Subcutaneous preadipocyte (primary cell): Measurements from ENCODE around the gene TEX28. TPM values are rescaled to one million over a fixed set of nuclear protein-coding genes. Genes with fewer than 3 reads are reported as not detected.

Source experiments
- total RNA-seq: library from RNA; depleted of rRNA; stranded (reverse); fragments of >200 nt; gene quantifications from 2 replicates; pipeline ENCODE4 v1.2.3, GENCODE V29; 2012

The TEX28 gene
- total RNA-seq = not detected in 2 replicates

GRCh38 chrX:154294791-154295574 is at the start of gene TEX28:
TEX28 (minus strand) TSS chrX:154295124; CDS start chrX:154292117, 3,007 bp downstream.

GRCh38 chrX:154295664-154296310 is 863 bp upstream of the TEX28 start, which contains the start of gene TKTL1:
TKTL1 (plus strand) TSS chrX:154295795; CDS start chrX:154295860, 65 bp downstream.

GRCh38 chrX:154257282-154257681 is 37.6 kb downstream of the TEX28 start, which contains the start of gene OPN1MW3:
OPN1MW3 (plus strand) TSS chrX:154257582; CDS start chrX:154257620, 38 bp downstream.

Other genes with a start within 250 kb of the TEX28 start
- 18.2 and 18.7 TPM in 2 replicates for gene MECP2, start 197.4 kb downstream of the TEX28 start, total RNA-seq
- not detected in 2 replicates for gene OPN1LW, start 150.9 kb downstream of the TEX28 start, total RNA-seq
- gene OPN1MW, start 112.5 kb downstream of the TEX28 start, total RNA-seq = not detected in 2 replicates
- not detected in 2 replicates for gene OPN1MW2, start 75.4 kb downstream of the TEX28 start, total RNA-seq
- gene OPN1MW3, start 37.5 kb downstream of the TEX28 start, total RNA-seq = not detected in 2 replicates
- gene TKTL1, start 671 bp upstream of the TEX28 start, total RNA-seq = not detected in 2 replicates
- 1,220 and 1,461 TPM in 2 replicates for gene FLNA, start 79.5 kb upstream of the TEX28 start, total RNA-seq
- gene EMD, start 84.2 kb upstream of the TEX28 start, total RNA-seq = 32.7 and 38.5 TPM in 2 replicates
- 1,085 and 1,649 TPM in 2 replicates for gene RPL10, start 103.3 kb upstream of the TEX28 start, total RNA-seq
- gene DNASE1L1, start 114.1 kb upstream of the TEX28 start, total RNA-seq = 18.0 and 28.2 TPM in 2 replicates
- gene TAFAZZIN, start 116.4 kb upstream of the TEX28 start, total RNA-seq = 18.4 and 20.9 TPM in 2 replicates
- gene ATP6AP1, start 133.6 kb upstream of the TEX28 start, total RNA-seq = 35.6 and 39.3 TPM in 2 replicates
- 63.2 and 69.0 TPM in 2 replicates for gene GDI1, start 142.0 kb upstream of the TEX28 start, total RNA-seq
- 34.9 and 35.2 TPM in 2 replicates for gene FAM50A, start 149.0 kb upstream of the TEX28 start, total RNA-seq
- 13.2 and 16.2 TPM in 2 replicates for gene PLXNA3, start 163.2 kb upstream of the TEX28 start, total RNA-seq
- 9.0 and 9.2 TPM in 2 replicates for gene LAGE3, start 184.2 kb upstream of the TEX28 start, total RNA-seq
- gene UBL4A, start 191.5 kb upstream of the TEX28 start, total RNA-seq = 37.5 and 37.7 TPM in 2 replicates
- 28.0 and 28.7 TPM in 2 replicates for gene SLC10A3, start 195.5 kb upstream of the TEX28 start, total RNA-seq
- 23.3 and 25.0 TPM in 2 replicates for gene FAM3A, start 221.1 kb upstream of the TEX28 start, total RNA-seq